ENCODE results near the gene ZNF141.

The ZNF141 gene

DNA sequence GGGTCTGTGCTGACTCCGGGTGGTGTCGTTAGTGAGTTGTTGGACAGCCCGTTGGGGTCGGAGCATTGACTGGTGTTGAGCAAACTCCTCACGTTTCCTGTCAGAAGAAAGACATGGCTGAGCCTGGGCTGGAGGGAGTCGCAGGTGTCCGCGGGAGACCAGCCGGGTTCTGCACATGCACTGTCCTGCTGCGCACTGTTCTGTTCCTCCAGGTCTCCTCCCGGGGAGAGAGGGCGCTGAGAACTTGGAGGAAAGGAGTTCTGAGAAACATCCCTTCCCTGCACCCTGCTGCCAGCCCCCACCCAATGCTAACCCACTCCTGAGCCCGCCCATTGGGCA is 1.1 kb downstream of the ZNF141 start:
- TF ChIP-seq CSDC2 (CRISPR knock-in tag; IDR thresholded peaks at IDR 0.05) (no peak), ZC3H10 (CRISPR knock-in tag; IDR thresholded peaks at IDR 0.05) (no peak), ZNF70 (CRISPR knock-in tag; IDR thresholded peaks at IDR 0.05) (no peak), TOX (CRISPR knock-in tag; IDR thresholded peaks at IDR 0.05; ENCODE audit: borderline replicate concordance) (no peak), SNAI2 (CRISPR knock-in tag; IDR thresholded peaks at IDR 0.05) (no peak), ZFP30 (CRISPR knock-in tag; IDR thresholded peaks at IDR 0.05) (no peak), GLIS3 (CRISPR knock-in tag; IDR thresholded peaks at IDR 0.05) (no peak), ARNTL (CRISPR knock-in tag; IDR thresholded peaks at IDR 0.05; ENCODE audit: borderline replicate concordance, low read depth) (no peak), CSRNP3 (CRISPR knock-in tag; IDR thresholded peaks at IDR 0.05) (no peak), ISL1 (CRISPR knock-in tag; IDR thresholded peaks at IDR 0.05) (no peak), ZNF565 (CRISPR knock-in tag; conservative IDR thresholded peaks at IDR 0.05; ENCODE audit: low read depth) (no peak), OSR1 (CRISPR knock-in tag; IDR thresholded peaks at IDR 0.05) (no peak), ESRRG (CRISPR knock-in tag; IDR thresholded peaks at IDR 0.05) (no peak), PATZ1 (CRISPR knock-in tag; IDR thresholded peaks at IDR 0.05; ENCODE audit: borderline replicate concordance) (no peak), TCF4 (CRISPR knock-in tag; IDR thresholded peaks at IDR 0.05; ENCODE audit: borderline replicate concordance) (no peak), RARB (CRISPR knock-in tag; IDR thresholded peaks at IDR 0.05) (no peak)
- TF ChIP-seq, protein P1, sequence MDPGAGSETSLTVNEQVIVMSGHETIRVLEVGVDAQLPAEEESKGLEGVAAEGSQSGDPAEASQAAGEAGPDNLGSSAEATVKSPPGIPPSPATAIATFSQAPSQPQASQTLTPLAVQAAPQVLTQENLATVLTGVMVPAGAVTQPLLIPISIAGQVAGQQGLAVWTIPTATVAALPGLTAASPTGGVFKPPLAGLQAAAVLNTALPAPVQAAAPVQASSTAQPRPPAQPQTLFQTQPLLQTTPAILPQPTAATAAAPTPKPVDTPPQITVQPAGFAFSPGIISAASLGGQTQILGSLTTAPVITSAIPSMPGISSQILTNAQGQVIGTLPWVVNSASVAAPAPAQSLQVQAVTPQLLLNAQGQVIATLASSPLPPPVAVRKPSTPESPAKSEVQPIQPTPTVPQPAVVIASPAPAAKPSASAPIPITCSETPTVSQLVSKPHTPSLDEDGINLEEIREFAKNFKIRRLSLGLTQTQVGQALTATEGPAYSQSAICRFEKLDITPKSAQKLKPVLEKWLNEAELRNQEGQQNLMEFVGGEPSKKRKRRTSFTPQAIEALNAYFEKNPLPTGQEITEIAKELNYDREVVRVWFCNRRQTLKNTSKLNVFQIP (CRISPR knock-in tag; IDR thresholded peaks at IDR 0.05; ENCODE audit: borderline replicate concordance, low read depth) = no peak
- TF ChIP-seq, protein P2, sequence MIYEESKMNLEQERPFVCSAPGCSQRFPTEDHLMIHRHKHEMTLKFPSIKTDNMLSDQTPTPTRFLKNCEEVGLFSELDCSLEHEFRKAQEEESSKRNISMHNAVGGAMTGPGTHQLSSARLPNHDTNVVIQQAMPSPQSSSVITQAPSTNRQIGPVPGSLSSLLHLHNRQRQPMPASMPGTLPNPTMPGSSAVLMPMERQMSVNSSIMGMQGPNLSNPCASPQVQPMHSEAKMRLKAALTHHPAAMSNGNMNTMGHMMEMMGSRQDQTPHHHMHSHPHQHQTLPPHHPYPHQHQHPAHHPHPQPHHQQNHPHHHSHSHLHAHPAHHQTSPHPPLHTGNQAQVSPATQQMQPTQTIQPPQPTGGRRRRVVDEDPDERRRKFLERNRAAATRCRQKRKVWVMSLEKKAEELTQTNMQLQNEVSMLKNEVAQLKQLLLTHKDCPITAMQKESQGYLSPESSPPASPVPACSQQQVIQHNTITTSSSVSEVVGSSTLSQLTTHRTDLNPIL (CRISPR knock-in tag; IDR thresholded peaks at IDR 0.05; ENCODE audit: low read depth) = no peak
- TF ChIP-seq, protein P3, sequence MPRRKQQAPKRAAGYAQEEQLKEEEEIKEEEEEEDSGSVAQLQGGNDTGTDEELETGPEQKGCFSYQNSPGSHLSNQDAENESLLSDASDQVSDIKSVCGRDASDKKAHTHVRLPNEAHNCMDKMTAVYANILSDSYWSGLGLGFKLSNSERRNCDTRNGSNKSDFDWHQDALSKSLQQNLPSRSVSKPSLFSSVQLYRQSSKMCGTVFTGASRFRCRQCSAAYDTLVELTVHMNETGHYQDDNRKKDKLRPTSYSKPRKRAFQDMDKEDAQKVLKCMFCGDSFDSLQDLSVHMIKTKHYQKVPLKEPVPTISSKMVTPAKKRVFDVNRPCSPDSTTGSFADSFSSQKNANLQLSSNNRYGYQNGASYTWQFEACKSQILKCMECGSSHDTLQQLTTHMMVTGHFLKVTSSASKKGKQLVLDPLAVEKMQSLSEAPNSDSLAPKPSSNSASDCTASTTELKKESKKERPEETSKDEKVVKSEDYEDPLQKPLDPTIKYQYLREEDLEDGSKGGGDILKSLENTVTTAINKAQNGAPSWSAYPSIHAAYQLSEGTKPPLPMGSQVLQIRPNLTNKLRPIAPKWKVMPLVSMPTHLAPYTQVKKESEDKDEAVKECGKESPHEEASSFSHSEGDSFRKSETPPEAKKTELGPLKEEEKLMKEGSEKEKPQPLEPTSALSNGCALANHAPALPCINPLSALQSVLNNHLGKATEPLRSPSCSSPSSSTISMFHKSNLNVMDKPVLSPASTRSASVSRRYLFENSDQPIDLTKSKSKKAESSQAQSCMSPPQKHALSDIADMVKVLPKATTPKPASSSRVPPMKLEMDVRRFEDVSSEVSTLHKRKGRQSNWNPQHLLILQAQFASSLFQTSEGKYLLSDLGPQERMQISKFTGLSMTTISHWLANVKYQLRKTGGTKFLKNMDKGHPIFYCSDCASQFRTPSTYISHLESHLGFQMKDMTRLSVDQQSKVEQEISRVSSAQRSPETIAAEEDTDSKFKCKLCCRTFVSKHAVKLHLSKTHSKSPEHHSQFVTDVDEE (CRISPR knock-in tag; IDR thresholded peaks at IDR 0.05) = no peak
- no peak for ATAC-seq

DNA sequence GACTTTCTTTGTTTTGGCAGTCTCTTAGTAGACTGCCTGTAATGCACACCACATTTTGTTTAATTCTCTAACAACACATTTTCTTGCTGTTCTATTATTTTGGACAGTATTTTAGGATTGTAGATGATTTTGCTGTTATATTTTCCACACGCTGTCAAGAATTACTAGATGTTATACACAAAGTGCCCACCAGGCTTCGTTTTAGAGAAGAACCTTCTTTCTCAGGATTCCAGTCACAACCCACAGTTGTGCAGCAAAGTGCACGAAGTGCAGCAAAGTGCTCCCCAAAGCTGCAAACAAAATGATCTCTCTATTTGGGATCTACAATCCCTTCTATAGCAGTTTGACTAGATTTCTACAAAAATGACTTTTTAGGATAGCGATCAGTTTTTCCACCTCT is 2.4 kb downstream of the ZNF141 start:
- TF ChIP-seq SNAI2 (CRISPR knock-in tag; IDR thresholded peaks at IDR 0.05) (no peak), BACH2 (CRISPR knock-in tag; IDR thresholded peaks at IDR 0.05; ENCODE audit: borderline replicate concordance) (no peak), ZC3H10 (CRISPR knock-in tag; IDR thresholded peaks at IDR 0.05) (no peak), ISL1 (CRISPR knock-in tag; IDR thresholded peaks at IDR 0.05) (no peak), PATZ1 (CRISPR knock-in tag; IDR thresholded peaks at IDR 0.05; ENCODE audit: borderline replicate concordance) (no peak), RARB (CRISPR knock-in tag; IDR thresholded peaks at IDR 0.05) (no peak), ZNF565 (CRISPR knock-in tag; conservative IDR thresholded peaks at IDR 0.05; ENCODE audit: low read depth) (no peak), ZNF70 (CRISPR knock-in tag; IDR thresholded peaks at IDR 0.05) (no peak), CSDC2 (CRISPR knock-in tag; IDR thresholded peaks at IDR 0.05) (no peak), ARNTL (CRISPR knock-in tag; IDR thresholded peaks at IDR 0.05; ENCODE audit: borderline replicate concordance, low read depth) (no peak), CSRNP3 (CRISPR knock-in tag; IDR thresholded peaks at IDR 0.05) (no peak)
- TF ChIP-seq, protein P1 (CRISPR knock-in tag; IDR thresholded peaks at IDR 0.05; ENCODE audit: borderline replicate concordance, low read depth) = no peak
- TF ChIP-seq, protein P3 (CRISPR knock-in tag; IDR thresholded peaks at IDR 0.05) = no peak
- no peak for ATAC-seq

All from SK-N-SH treated with all-trans-retinoic acid at 6 μM for 48 hours (cell line).